Measurements from ENCODE around the gene PTPRE.

The PTPRE gene

DNA sequence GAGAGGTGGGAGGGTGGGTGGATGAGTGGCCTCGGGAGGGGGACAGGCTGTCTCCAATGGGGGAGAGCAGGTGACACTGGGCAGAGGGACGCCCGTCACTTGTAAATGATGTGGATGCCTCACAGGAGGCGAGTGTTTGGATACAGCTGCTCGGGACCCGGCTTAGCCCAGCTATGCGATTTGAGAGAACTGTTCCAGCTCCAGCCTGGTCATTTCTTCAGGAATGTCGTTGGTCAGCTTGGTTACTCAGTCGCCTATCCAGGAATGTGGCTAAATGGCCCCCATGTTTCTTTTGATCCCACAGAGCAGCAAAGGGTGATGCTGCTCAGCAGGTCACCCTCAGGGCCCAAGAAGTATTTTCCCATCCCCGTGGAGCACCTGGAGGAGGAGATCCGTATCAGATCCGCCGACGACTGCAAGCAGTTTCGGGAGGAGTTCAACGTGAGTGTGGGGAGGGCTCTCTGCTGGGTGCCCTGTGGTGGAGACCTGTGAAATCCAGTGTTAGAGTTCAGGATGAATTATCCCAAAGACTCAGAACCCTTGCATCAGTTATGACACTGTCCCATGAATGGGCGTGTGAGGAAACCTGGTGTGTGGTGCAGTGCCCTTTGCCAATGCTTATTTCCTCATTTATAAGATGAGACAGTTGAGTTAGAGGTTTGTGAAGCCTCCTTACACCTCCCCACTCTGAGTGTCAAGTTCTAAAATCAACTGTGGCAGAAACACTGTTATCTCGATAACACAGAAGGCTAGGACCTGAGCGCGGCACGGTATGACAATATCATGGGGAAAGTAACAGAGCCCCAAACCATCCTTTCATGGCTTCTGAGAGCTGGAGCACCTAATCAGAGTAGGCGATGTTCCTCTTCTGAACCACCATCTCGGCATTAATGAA is 142.6 kb downstream of the PTPRE start:
- DNase-seq = no peak

DNA sequence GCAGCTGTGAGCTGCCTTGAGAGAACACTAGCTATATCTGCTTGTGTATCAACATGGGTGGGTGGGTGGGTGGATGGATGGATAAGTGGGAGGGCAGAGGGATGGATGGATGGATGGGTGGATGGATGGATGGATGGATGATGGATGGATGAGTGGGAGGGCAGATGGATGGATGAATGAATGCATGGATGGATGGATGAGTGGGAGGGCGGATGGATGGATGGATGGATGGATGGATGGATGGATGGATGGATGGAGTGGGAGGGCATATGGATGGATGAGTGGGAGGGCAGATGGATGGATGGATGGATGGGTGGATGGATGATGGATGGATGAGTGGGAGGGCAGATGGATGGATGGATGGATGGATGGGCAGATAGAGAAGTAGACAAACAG is 143.2 kb downstream of the PTPRE start:
- no peak for DNase-seq

DNA sequence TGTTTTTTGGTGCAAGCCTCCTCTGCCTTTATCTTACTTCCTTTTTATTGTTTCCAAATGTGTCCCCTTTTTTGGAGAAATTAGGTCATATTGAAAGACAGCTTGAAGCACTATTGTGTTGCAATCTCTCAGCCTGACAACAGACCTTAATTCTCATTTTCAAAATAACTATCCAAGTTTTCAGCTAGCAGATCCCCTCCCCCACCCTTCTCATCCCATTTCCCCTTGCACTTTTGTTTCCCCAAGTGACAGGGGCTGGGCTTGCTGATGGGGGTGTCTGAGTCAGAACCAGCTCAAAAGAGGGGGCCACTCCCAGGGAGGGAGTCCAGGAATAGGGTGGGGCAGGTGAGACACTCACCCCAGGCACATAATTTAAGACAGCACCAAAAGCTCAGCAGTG is 144.0 kb downstream of the PTPRE start:
- no peak for DNase-seq

DNA sequence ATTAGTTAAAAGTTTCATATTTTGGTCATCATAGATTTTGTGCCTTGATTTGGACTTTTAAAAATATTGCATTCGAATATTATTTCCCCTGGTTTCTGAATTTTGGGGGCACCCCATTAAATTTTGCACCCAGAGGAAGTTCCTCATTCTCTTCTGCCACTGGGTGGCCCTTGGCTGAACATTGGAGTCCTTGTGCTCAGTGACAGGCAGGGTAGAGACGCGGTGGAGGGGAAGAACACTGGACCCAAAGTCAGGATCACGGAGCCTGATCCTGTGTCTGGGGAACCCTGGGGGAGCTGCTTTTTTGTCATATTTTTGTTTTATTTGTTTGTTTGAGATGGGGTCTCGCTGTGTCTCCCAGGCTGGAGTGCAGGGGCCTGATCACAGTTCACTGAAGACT is 144.6 kb downstream of the PTPRE start:
- DNase-seq = no peak

DNA sequence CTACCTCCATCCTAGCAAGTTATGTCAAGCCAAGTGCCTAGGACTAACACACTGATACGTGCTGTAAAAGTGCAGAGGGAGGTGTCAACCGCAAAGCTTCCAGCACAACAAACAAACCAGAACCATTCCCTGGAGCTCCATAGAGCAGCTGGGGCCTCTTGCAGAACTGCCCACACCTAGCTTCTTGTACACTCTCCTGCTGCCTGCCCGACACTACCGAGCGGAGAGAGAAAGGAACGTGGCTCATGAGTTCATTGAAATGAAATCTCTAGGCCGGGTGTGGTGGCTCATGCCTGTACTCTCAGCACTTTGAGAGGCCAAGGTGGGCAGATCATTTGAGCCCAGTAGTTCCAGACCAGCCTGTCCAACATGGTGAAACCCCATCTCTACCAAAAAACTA is 145.8 kb downstream of the PTPRE start:
- no peak for DNase-seq

DNA sequence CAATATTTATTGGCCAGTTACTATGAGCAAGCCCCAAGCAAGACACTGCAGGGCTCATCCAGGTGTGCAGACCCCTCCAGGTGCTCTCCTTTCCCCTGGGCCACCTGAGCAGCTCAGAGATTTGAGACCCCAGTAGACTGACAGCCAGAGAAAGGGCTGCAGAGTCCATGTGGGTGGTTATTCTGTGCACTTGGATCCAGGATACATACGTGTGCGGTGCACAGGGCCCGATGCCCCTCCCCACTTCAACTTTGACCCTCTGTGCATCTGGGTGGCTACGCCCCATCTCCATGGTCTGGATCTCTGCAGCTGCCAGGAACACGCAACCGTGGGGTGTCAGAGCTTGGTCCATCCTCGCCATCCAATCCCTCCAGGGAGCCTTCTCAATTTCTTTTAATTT is 146.5 kb downstream of the PTPRE start:
- DNase-seq = no peak

DNA sequence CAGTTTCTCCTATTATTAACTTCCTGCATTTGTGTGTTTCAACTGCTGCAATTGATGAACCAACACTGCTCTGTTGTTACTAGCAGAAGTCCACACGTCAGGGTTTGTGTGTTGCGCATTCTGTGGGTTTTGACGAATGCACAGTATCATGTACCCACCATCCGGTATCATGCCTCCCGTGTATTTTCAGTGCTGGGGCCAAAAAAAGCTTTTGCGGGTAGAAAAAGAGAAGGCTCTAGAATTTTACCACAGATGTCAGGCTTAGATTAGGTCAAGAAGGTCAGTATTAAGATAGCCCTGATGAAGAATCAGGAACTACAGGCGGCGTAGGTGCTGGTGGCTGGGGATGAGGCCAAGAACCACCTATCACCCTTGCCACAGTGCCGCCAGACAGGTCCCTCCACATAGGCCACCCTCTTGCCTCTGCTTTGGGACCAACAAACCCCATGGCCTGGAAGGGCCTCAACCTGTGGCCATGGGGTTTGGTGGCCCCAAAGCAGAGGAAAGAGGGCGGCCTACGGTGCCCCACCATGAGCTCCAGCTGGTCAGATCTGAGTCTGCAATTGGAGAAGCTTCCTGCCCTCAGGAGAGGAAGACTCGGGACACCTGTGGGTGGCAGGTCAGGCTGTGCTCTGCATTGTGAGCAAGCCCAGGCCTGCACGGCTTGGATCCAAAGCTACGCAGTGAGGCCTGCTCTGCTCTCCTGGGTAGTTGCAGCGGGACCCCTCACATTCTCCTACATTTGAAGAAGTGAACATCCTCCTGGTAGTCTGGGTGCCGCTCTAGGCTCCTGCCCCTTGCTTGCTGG is 147.5 kb downstream of the PTPRE start:
- DNase-seq = no peak

DNA sequence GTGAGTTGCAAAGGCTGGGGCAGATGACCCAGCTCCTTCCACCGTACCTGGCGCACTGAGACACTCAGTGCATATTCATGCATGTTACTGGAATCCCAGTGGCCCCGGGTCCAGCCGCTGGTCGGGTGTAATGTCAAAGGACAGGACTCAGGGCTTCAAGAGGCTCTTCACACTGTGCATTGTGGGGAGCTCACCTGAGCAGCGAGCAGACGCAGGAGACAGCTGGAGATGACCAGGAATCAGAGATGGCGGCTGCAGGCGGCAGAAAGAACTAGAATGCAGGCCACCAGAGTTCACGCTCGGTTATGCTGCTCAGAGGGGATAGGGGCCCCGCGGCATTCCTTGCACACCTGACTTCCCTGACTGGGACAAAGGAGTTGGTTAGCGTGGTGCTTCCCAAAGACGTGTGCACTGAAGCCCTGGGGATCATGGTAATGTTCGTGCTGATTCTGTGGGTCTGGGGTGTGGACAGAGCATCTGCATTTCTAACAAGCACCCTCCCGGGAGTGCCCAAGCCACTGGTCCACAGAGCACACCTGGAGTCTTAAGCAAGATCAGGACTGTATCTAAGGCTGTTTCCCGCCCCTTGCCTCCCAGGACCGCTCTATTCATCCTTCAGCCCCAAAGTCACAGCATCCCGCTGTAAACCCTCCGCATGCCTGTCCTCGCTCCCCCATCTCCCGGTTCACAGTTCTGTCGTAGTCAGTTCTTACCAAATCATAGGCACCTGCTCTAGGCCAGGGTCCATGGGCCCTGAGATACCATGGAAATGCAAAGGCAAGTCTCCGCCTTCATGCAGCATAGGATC is 148.4 kb downstream of the PTPRE start:
- DNase-seq = no peak

DNA sequence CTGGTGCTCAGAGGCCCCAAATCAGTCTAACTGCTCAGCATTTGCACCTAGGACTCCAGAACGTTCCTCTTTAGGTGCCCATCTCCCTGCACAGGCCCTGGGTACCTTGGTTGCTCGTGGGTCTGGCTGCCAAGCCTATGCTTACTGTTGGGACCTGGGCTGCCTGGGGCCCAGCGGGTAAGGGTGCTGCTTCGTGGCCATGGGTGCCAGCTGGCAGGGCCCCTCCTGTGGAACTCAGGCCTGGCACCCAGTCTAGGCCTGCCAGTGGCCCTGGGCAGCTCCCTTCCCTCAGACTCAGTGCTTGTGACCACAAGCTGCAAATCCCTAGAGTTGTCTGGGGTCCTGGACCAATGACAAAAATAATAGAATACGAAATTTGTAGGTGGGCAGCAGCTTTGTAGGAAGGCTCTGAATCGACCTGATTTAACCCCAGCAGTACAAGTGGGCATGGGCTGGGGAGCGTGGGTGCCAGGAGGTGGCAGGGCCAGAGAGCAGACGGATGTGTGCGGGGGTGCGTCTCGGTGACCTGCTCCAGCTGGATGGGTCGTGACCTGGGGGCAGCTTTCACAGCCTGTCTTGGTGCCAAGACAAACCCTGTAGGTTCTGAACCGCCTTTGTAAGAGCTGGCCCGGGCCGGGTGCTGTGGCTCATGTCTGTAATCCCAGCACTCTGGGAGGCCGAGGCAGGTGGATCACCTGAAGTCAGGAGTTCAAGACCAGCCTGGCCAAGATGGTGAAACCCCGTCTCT is 149.6 kb downstream of the PTPRE start:
- no peak for DNase-seq

DNA sequence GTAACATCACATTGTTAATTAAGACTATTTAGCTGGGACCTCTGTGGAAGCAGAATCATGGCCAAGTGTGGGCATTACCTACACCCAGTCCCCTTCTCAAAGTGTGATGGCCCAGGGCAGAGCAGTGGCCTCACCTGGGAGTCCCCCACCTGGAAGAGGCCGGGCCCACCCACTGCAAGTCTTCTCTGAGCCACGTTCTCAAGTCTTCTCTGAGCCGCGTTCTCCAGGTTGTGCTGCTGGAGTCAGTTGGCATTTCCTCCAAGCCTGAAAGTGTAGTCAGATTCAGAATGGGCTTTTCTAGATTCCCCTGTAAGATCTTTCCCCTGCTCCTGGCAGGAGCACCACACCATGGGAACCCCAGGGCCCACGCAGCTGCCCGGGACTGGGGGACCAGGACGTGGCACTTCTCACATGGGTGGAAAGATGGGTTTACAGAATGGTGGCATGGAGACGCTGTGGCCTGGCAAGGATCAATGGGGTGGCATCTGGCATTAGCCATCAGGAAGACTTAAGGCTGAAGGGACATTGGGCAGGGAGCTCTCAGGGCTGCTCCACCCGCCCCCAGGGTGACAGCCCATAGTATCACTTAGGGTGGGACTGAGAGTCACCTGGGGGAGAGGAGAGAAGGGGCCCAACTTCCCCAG is 151.3 kb downstream of the PTPRE start:
- no peak for DNase-seq

DNA sequence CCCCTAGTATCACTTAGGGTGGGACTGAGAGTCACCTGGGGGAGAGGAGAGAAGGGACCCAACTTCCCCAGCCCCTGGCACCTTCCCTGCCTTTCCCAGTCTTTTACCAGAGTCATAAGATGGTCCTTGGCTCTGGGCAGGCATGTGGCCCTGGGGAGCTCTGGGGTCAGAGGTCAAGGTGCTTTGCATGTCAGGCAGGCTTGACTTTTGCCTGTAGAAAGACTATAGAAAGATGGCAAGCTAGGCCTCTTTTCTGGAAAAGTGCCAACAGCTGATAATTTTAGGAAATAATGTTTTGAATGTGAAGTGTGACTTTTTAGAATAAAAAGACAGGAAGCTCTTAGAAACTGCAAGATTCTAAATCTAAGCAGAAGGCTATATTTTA is 151.8 kb downstream of the PTPRE start:
- DNase-seq = no peak

DNA sequence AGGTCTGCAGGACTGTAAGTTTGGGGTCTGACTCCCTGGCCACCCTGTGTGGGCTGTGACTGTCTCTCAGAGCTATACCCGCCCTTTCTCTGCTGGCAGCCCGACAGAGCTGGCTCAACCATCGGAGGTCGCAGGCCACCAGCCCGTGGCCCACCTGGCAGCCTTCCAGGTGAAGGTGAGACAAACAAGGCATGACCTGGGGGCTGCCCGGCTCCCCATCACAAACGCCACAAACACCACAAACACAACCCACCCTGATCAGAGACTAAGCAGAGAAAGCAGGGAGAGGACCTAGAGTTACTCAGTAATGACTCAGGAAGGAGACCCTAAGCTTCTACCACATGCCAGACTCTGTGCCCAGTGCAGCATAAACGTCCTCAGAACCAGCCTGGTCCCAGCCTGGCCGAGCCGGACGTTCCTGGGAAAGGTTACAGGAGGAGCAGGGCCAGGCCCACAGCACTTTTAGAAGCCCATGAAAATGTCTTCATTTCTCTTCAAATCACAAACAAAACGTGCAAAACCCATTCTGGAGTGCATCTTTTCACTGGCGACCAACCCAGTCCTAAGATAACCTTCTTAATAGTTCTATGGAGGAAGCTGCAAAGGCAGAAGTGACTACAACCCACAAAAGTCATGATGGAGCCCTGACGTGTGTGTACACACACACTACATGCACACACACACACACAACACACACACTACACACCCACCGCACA is 152.5 kb downstream of the PTPRE start:
- DNase-seq = no peak

DNA sequence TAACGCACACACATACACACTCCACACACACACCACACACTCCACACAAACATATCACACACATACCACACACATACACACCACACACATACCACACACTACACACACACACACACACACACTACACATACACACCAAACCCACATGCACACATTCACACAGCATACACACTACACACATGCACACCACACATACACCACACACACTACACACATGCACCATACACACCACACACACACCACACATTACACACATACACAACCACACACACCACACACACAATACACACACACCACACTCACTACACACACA is 153.0 kb downstream of the PTPRE start:
- no peak for DNase-seq

DNA sequence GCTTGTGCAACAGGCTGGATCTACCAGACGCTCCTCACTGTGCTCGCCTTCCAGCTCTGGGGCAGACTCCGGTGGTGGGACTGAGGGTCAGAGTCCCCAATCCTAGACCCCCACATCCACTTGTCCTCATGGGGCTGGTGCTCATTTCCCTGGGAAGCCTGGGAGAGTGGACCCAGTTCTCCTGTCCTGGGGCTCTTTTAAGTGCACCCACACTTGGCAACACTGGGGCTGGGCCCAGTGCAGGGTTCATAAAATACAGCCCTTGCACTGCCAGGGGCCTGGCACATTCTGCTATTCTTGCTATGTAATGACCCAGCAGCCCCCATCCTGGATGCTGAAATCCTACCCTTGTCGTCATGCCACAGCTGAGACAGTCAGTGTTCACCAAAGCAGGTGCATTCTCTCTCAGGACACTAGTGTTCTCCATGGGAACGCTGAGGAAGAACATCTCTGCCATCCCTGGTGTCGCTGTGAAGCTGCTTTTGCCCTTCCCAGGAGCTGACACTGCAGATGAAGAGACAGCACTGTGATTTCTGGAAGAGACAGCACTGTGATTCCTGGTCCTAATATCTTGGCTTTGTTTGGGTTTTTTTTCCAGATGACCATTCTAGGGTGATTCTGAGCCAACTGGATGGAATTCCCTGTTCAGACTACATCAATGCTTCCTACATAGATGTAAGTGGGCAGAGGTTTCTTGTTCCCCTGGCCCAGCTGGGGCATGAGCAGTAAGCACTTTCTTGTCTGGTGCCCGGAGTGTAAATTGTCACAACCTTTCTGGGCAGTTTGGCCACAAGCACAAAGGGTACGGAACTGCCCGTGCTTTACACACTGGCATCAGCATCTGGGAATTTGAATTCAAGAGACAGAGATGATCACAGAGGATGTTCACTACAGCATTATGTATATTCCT is 153.7 kb downstream of the PTPRE start:
- DNase-seq = no peak

DNA sequence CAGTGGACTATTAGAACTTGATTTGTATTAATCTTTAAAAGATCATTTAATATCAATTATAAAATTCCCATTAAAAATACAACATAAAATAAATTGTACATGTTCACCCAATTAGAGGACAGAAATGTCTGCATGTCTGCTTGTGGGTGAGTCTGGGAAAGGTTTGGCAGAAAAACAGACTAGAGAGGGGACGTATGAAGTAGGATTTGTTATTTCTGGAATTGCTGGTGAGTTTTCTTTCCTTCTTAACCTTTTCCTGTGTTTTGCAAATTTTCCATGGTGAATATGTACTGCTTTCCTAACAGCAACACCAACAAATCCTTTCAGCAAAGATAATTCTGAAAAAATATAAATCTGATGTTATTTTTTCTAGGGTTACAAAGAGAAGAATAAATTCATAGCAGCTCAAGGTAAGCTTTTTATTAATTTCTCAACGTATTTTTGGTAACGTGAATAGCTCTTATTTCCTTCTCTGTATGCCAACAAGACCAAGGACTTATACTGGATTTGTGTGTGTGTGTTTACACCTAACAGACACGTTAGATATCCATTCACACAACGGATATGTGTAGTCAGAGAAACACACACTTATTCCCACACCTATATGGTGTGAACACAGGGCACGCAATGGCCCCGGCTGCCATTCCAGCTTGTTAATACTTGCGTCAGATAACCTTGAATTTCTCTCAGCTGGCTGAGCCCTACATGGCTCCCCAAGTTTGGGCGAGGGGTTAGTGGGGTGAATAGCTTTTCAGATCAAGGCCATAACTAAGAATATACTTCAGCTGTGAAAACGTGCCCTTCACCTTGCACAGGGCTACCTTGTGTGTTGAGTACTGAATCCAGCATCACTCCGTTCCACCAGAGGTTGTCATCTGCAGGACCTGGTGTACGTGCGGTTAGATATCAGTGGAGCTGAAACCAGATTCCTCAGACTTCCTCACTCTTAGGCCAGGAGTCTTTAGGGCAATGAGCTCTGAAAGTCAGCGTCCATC is 154.7 kb downstream of the PTPRE start:
- DNase-seq = no peak

DNA sequence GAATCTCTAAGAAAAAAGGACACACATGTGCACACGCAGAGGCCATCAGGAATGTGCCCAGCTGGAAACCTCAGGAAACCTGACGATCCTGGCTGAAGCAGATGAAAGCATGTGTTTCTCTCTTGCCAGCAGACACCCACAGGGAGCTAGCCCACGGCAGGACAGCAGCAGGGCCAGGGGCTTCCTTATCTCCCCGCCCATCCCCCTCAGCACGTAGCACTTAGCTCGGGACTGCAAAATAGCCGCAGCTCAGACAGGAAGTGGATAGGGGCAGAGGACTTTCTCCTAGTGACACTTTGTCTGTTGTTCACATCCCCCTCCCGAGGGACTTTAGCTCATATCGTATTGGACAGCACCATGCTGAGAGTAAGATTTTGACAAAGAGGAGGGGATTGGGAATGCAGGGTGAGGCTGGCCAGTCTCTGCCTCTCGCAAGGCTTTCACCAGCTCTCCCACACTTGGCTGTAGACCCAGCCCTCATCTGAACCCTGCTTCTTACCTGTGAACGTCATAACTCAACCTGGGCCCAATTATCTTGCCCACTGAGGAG is 155.5 kb downstream of the PTPRE start:
- DNase-seq = no peak

DNA sequence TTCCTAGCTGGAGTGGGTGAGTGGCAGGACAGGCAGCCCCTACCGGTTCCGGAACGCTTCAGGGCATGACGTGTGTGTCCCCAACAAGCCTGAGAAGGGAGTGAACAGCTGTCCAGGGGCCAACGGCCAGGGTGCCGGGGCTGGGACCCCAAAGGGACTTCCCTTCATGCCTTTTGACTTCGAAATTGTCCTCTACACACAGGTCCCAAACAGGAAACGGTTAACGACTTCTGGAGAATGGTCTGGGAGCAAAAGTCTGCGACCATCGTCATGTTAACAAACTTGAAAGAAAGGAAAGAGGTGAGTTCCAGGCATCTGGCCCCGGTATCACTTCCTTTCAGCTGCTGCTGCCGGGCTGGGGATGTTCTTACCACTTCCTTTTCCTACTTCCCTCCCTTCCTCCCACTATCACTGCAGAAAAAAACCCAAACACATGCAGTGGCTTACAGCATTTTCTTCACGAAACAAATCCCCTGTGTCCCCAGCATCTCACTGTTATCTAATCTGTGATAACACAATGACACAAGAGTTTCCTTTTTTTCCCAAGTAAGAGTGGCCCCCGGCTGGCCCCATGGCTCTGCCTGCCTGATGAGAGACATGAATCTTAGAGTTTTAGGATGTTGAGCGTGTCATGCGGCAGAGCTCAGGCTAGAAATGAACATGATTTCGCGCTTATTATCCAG is 156.1 kb downstream of the PTPRE start:
- no peak for DNase-seq

DNA sequence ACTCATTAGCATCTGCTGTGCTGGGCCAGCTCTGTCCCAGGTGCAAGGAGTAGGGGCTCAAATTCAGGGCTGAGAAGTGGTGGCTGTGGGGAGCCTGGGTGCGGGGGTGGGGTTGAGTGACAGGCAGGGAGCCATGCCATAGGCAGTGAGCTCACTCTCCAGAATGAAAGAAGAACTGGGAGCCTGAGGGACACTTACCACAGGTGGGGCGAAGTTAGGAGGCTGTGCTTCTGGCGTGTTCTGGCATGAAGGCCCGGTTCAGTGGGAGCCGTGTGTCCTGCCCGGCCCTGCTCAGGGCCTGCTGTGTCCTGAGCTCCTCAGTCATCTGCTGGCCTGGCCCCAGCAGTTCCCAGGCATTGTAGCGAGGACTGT is 156.8 kb downstream of the PTPRE start:
- DNase-seq = no peak
